Upper lobe of right lung (tissue), 1 donor: ENCODE results near the gene ALKBH7. TPM values are rescaled to one million over a fixed set of nuclear protein-coding genes. Genes with fewer than 3 reads are reported as not detected.

Source experiments
- ATAC-seq: fragments of 200-7000 bp; cut with Tn5 transposase; one replicate; pipeline ENCODE4 v1.9.1; 2020; ENCODE audit warnings: mild to moderate bottlenecking, moderate library complexity
- DNase-seq: peaks from one replicate; pipeline ENCODE4 v3.0.0-alpha.2; 2020
- H3K27ac ChIP-seq: fragments of 200-600 bp; one replicate; pipeline ENCODE4 v1.8.0; 2022
- H3K27me3 ChIP-seq: fragments of 200-600 bp; one replicate; pipeline ENCODE4 v1.8.0; 2022; ENCODE audit warnings: mild to moderate bottlenecking
- H3K36me3 ChIP-seq: fragments of 200-600 bp; one replicate; pipeline ENCODE4 v1.8.0; 2022
- H3K4me1 ChIP-seq: fragments of 200-600 bp; one replicate; pipeline ENCODE4 v1.8.0; 2022
- H3K4me3 ChIP-seq: fragments of 200-600 bp; one replicate; pipeline ENCODE4 v1.8.0; 2022; ENCODE audit warnings: mild to moderate bottlenecking
- H3K9me3 ChIP-seq: fragments of 200-600 bp; one replicate; pipeline ENCODE4 v1.8.0; 2022
- CTCF ChIP-seq: fragments of 200-600 bp; IDR thresholded peaks from one replicate; pipeline ENCODE4 v1.8.0; 2022; ENCODE audit warnings: antibody characterized with exemption
- intact Hi-C: fragments of 100-400 bp; cut with DNase I; formaldehyde crosslinking; loops from one replicate; pipeline ENCODE4 v1.11.0; 2022
- total RNA-seq: library from RNA; stranded (reverse); fragmentation: NEBNext Ultra II Directional; extraction: Animal tissue kit (Norgen Biotek cat#: 25700); gene quantifications from one replicate; pipeline ENCODE4 v1.2.1, GENCODE V29; 2021
- donor health status: DM: no; HTN: yes; CAD: no; lungs with severe emphysema.

Gene ALKBH7
- total RNA-seq, 1 donor from 2014 or later = 57.2 TPM

- Histone ChIP-seq H3K36me3 (peaks cover 68% of the 10 kb centered on the region), H3K9me3 (no peaks in the 10 kb centered on the region), H3K27me3 (no peaks in the 10 kb centered on the region), H3K4me3 (no peak overlapping the region), H3K27ac (no peak overlapping the region), H3K4me1 (peaks cover 3% of the 10 kb centered on the region)
- intact Hi-C loops = no loop called here
- ATAC-seq = no peak
- TF ChIP-seq CTCF = no peak
- no peak for DNase-seq
These were observed 43.1 kb downstream of the ALKBH7 start for GRCh38 chr19:6415591-6416190.

- no peak for TF ChIP-seq CTCF
- intact Hi-C loops = no loop called here
- DNase-seq (no peak), ATAC-seq (no peak)
- Histone ChIP-seq H3K36me3 (peaks cover 80% of the 10 kb centered on the region), H3K27ac (no peak overlapping the region), H3K9me3 (no peaks in the 10 kb centered on the region), H3K4me3 (no peak overlapping the region), H3K4me1 (peaks cover 3% of the 10 kb centered on the region), H3K27me3 (no peaks in the 10 kb centered on the region)
These were observed 44.2 kb downstream of the ALKBH7 start for GRCh38 chr19:6416658-6417405.

- Histone ChIP-seq H3K4me1 (peaks cover 7% of the 10 kb centered on the region), H3K9me3 (no peaks in the 10 kb centered on the region), H3K27ac (no peak overlapping the region), H3K27me3 (no peaks in the 10 kb centered on the region), H3K4me3 (no peak overlapping the region), H3K36me3 (peaks cover 86% of the 10 kb centered on the region)
- no peak for DNase-seq
- peak; percentile 31 for TF ChIP-seq CTCF
- intact Hi-C loops = no loop called here
- peak; percentile 50 for ATAC-seq
These were observed 45.3 kb downstream of the ALKBH7 start for GRCh38 chr19:6417713-6418561.

GRCh38 chr19:6418562-6418932 lies 46.0 kb downstream of the ALKBH7 start:
- Histone ChIP-seq H3K4me3 (no peak overlapping the region), H3K36me3 (peaks cover 86% of the 10 kb centered on the region), H3K4me1 (peaks cover 13% of the 10 kb centered on the region), H3K27me3 (no peaks in the 10 kb centered on the region), H3K27ac (no peak overlapping the region), H3K9me3 (no peaks in the 10 kb centered on the region)
- ATAC-seq (no peak), DNase-seq (no peak)
- intact Hi-C loops = no loop called here
- TF ChIP-seq CTCF = no peak

- intact Hi-C loops = no loop called here
- ATAC-seq = no peak
These were observed 48.8 kb downstream of the ALKBH7 start for GRCh38 chr19:6421075-6422014.

More at GRCh38 chr19:6421075-6422014, 48.8 kb downstream of the ALKBH7 start:
- no peak for DNase-seq
- Histone ChIP-seq H3K4me3 (no peak overlapping the region), H3K9me3 (no peaks in the 10 kb centered on the region), H3K27ac (no peak overlapping the region), H3K27me3 (no peaks in the 10 kb centered on the region), H3K36me3 (peaks cover 61% of the 10 kb centered on the region), H3K4me1 (peaks cover 14% of the 10 kb centered on the region)
- TF ChIP-seq CTCF = no peak
